Measurements from ENCODE around the gene SLC25A17.

DNA sequence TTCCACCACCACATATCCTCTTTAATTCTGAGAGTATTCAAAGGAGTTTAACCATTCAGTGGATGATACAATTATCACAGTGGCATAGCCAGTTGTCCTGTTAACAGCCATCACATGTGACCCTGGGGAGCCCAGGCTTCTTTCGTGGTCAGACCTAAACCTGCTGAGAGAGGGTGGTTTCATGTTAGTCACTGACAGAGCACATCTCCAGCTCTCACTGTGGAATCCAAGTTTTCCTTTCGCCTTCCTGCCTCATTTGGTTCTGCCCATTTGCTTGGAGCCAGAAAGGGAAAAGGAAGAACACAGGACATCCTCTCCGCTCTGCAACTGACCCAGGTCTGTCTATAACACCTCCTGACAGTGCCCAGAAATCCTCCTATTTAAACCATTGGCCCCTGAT is 79.4 kb downstream of the SLC25A17 start:
- TF ChIP-seq EZH2 (IDR thresholded peaks at IDR 0.05) (no peak), POLR2AphosphoS5 (IDR thresholded peaks at IDR 0.05; ENCODE audit: borderline replicate concordance, low read depth, low read length) (no peak), FOXP2 (optimal IDR thresholded peaks at IDR 0.05; ENCODE audit: control extremely low read depth, extremely low read length, insufficient read depth) (no peak)

Data from SK-N-MC (cell line).